Skeletal muscle satellite cell (primary cell): Measurements from ENCODE around the gene SPA17. TPM values are rescaled to one million over a fixed set of nuclear protein-coding genes. Genes with fewer than 3 reads are reported as not detected.

Experiments
- H3K27me3 ChIP-seq: 2 replicates; pipeline ENCODE4 v1.7.0; 2013; ENCODE audit warnings: low read length; ENCODE audit not compliant: control insufficient read depth, insufficient read depth
- H3K36me3 ChIP-seq: 2 replicates; pipeline ENCODE4 v1.7.0; 2013; ENCODE audit warnings: mild to moderate bottlenecking, control low read depth, low read length; ENCODE audit not compliant: insufficient read depth
- H3K4me1 ChIP-seq: 2 replicates; pipeline ENCODE4 v1.7.0; 2013; ENCODE audit warnings: low read length; ENCODE audit not compliant: control insufficient read depth, insufficient read depth
- H3K4me2 ChIP-seq: 2 replicates; pipeline ENCODE4 v1.7.0; 2013; ENCODE audit warnings: mild to moderate bottlenecking, low read length
- H3K4me3 ChIP-seq: 2 replicates; pipeline ENCODE4 v1.7.0; 2013; ENCODE audit warnings: low read length
- H3K9ac ChIP-seq: 2 replicates; pipeline ENCODE4 v1.7.0; 2013; ENCODE audit warnings: mild to moderate bottlenecking, low read depth, low read length, moderate library complexity
- H3K9me3 ChIP-seq: replicated peaks from 2 replicates; pipeline ENCODE4 v1.7.0; 2013; ENCODE audit warnings: mild to moderate bottlenecking, control low read depth, low read length
- total RNA-seq: library from RNA; depleted of rRNA; stranded (reverse); fragments of >200 nt; gene quantifications from 2 replicates; pipeline ENCODE4 v1.2.3, GENCODE V29; 2012; rRNA removed

Gene SPA17
- total RNA-seq = 11.8 and 17.0 TPM in 2 replicates

DNA sequence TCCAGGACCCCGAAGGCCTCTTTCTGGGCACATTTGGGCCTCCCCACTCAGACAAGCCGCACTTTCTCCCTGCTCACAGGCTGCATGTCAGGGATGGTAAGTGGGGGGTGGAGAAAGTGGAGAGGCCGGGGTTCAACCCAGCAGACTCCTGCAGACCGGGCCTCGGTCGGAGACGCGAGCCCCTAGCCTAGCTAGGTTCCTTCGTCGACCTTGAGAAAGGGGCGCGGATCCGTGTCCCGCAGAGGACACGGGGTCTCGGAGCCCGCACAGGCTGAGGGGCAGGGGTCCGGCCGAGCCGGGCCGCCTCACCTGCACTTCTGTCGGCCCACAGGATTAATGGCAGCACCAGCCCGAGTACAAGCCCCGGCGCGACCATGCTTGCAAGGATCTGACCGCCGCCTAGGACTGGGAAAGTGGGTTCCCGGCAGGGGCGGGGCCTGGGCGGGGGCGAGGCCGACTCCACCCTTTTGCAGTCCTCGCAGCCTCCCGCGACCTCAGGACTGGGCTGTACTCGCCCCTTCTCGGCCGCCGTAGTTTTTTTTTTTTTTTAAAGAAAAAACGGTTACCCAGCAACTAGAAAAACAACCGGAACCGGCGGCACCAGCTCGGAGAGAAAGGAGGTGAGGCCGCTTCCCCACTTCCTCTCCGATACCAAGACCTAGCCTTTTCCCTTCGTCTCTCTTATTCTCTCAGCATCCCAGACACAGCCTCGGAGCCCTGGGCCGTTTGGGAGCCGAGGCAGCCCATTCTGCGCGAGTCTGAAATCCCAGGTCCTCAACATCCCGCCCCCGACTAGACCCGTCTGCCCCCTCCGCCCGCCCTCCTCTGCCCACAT is at the start of gene SPA17, which contains the start of gene SIAE:
Gene SPA17, plus strand, starts transcription at position 572 of the 835 bp plus-strand sequence. CDS start 1,361 bp downstream, outside the sequence.
Gene SIAE, minus strand, starts transcription at position 407 of the 835 bp plus-strand sequence. Its CDS starts 31 bp downstream, at position 376.
- Histone ChIP-seq H3K4me1 (peaks cover 22% of the 10 kb centered on the region), H3K36me3 (no peaks in the 10 kb centered on the region), H3K4me3 (peak within 1 kb of the TSS; percentile 91), H3K4me2 (peak within 1 kb of the TSS; percentile 81), H3K27me3 (no peaks in the 10 kb centered on the region), H3K9me3 (no peaks in the 10 kb centered on the region), H3K9ac (peak within 1 kb of the TSS; percentile 94)

DNA sequence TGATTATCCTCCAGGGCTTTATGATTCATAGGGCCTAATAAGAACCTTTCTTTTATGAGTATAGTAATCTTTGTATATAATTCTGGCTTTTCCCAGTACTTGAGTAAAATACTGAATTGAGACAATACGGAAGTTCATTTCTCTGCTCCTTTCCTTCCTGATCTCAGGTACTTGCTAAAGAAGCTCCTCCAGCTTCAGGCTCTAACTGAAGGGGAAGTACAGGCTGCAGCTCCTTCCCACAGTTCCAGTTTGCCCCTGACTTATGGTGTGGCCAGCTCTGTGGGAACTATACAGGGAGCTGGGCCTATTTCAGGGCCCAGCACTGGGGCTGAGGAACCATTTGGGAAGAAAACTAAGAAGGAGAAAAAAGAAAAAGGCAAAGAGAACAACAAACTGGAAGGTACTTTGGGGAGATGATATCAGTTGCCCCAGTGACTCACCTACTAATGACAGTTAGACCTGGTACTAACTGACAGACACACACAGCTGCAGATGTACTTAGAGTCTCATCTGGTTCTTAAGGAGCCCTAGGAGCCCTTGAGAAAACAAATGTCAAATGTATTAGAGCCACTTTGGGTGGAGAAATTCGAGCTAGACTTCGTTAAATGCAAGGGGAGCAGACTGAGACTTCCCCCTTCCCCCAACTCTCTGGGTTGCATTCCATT is 48.1 kb upstream of the SPA17 start:
- Histone ChIP-seq H3K27me3 (no peaks in the 10 kb centered on the region), H3K9ac (no peak overlapping the region), H3K4me3 (no peak overlapping the region), H3K36me3 (peaks cover 47% of the 10 kb centered on the region), H3K4me2 (peak overlapping the region; percentile 42), H3K9me3 (no peaks in the 10 kb centered on the region), H3K4me1 (peaks cover 18% of the 10 kb centered on the region)

DNA sequence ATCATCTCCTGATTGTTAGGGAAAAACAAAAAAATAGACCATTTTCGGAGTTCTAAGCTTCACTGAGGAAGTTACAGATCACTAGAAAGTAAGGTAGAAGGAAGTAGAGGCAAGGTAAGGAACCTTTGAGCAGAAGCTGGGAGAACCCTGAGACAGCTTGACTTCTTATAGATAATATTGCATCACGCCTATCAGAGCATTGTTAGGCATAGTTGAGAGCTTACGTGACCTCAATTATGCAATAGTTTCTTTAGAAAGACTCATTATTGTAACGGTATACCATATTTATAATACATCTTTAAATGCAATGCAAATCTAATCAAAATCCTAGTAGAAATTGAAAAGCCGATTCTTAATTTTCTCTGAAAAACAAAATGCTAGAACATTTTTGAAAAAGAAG is 46.2 kb upstream of the SPA17 start:
- no peaks in the 10 kb centered on the region for H3K9me3 ChIP-seq
- peaks cover 12% of the 10 kb centered on the region for H3K4me1 ChIP-seq
- no peak overlapping the region for H3K4me3 ChIP-seq
- no peak overlapping the region for H3K9ac ChIP-seq
- H3K27me3 ChIP-seq = no peaks in the 10 kb centered on the region
- no peak overlapping the region for H3K4me2 ChIP-seq
- peaks cover 67% of the 10 kb centered on the region for H3K36me3 ChIP-seq

DNA sequence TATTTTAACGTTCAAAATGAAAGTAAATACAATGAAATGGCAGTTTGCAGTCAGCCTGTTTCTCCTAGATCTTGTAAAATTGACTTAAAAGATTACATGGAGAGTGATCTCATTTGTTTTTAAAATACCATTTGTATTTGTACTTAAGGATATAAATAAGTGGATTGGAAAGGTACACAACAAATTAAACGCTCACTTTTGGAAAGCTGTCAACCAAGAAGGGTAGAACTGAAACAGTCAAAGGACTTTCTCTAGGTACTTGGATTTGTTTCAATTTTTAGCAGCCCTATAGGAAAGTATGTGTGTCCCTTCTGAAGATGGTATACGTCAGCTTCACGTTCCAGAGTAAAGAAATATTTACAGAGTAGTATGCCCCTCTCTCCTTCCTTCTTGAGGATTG is 43.7 kb upstream of the SPA17 start:
- Histone ChIP-seq H3K9me3 (no peaks in the 10 kb centered on the region), H3K4me2 (no peak overlapping the region), H3K36me3 (peaks cover 79% of the 10 kb centered on the region)

DNA sequence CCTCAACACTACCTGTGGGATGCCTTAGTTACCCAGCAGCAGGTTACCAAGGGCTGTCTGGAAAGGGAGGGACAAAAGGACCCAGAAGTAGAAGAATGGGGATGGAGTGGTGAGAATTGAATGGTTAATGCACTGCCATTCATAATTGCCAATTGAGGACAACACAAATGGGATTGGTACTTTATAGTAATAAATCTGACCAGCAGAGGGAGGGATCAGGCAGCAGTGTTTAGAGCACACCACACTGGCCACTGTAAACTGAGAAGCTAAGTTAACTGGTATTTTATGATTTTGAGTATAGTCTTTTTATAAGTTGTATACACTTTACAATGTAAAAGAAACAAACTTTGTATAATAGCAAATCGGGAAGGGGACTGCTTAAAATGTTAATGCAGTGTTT is 40.3 kb upstream of the SPA17 start:
- Histone ChIP-seq H3K9me3 (no peaks in the 10 kb centered on the region), H3K4me2 (no peak overlapping the region), H3K4me1 (no peaks in the 10 kb centered on the region), H3K9ac (no peak overlapping the region), H3K27me3 (no peaks in the 10 kb centered on the region), H3K36me3 (peaks cover 75% of the 10 kb centered on the region), H3K4me3 (no peak overlapping the region)

More for the DNA sequence above, 43.7 kb upstream of the SPA17 start:
- H3K4me1 ChIP-seq = peaks cover 7% of the 10 kb centered on the region
- H3K4me3 ChIP-seq = no peak overlapping the region
- H3K9ac ChIP-seq = no peak overlapping the region
- no peaks in the 10 kb centered on the region for H3K27me3 ChIP-seq

DNA sequence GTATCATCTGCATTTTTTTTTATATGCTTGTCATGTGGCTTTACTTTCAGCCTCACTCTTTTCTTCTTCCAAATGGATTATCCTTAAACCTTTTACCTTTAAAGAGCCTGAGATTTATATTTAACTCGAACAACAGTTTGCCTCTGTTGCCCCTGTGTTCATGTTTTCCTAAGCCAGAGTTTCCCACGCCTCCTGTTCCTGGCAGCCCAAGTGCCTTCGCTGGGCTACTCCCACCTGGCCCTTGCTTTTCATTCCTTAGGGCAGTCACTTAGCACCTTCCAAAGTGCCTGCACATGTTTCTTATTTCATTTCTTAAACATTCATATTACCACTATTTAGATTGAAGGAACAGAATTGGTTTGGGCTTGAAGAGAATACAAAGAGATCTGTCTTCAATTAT is 37.8 kb upstream of the SPA17 start:
- H3K9ac ChIP-seq = no peak overlapping the region
- no peak overlapping the region for H3K4me3 ChIP-seq
- H3K27me3 ChIP-seq = no peaks in the 10 kb centered on the region
- no peak overlapping the region for H3K4me2 ChIP-seq
- H3K4me1 ChIP-seq = no peaks in the 10 kb centered on the region
- peaks cover 61% of the 10 kb centered on the region for H3K36me3 ChIP-seq
- no peaks in the 10 kb centered on the region for H3K9me3 ChIP-seq

DNA sequence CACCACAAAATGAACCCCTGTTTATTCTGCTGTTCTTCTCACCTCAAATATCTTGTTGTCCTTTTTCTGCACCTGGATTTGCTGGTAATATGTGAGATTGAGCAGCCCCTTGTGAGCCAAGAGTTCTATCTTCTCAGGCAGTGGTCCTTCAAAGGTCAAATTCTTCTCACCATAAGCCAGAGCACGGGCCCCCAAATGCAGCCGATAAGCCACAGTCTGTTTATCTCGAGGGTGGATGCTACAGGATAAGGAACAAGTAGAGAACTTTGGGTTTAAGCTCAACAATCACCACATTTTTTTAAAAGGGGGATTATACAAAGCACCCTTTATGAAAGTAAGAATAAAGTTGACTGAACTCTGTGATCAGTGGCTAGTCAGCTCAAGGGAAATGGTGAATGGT is 35.2 kb upstream of the SPA17 start:
- H3K36me3 ChIP-seq = peaks cover 36% of the 10 kb centered on the region
- H3K27me3 ChIP-seq = no peaks in the 10 kb centered on the region
- no peak overlapping the region for H3K4me3 ChIP-seq

DNA sequence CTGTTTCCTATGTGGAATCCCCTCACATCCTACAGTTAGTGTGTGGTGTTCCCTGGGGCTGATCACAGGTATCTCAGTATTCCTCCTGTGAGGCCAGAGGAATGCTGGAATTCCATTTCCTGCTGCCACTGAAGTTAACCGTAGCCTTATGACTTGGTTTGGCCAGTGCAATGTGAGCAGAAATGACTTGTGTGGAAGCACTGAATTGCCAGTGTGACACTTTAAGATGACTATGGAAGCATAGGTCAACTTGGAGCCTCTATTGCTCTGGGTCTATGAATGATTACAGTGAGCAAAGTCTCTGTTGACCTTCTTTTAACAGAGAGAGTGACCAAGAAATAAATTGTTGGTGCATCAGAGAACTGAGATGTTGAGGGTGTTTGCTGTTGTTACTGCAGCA is 34.5 kb upstream of the SPA17 start:
- Histone ChIP-seq H3K4me3 (no peak overlapping the region), H3K36me3 (peaks cover 32% of the 10 kb centered on the region), H3K4me1 (peaks cover 14% of the 10 kb centered on the region), H3K27me3 (no peaks in the 10 kb centered on the region), H3K9ac (no peak overlapping the region), H3K4me2 (no peak overlapping the region), H3K9me3 (no peaks in the 10 kb centered on the region)

More for the DNA sequence above, 35.2 kb upstream of the SPA17 start:
- Histone ChIP-seq H3K4me1 (peaks cover 9% of the 10 kb centered on the region), H3K9me3 (no peaks in the 10 kb centered on the region), H3K4me2 (no peak overlapping the region), H3K9ac (no peak overlapping the region)

DNA sequence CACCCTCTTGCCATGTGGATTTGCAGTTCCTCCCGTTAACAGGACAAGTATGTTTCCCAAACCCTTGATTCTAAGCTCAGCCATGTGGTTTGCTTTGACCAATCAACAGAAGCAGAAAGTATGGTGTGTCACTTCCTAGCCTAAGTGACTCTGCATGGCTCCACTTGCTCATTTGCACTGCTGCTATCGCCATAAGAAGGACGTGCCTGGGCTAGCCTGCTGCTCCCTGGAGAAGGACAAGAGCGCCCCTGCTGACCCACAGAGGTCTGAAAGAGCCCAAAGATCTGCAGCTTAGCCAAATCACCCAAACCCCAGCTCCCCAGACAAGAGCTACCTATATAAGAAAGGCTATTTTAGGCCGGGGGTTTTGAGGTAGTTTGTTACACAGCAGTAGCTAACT is 33.0 kb upstream of the SPA17 start:
- Histone ChIP-seq H3K4me1 (peaks cover 19% of the 10 kb centered on the region), H3K4me2 (no peak overlapping the region), H3K27me3 (no peaks in the 10 kb centered on the region), H3K9ac (no peak overlapping the region), H3K36me3 (peaks cover 24% of the 10 kb centered on the region), H3K9me3 (no peaks in the 10 kb centered on the region), H3K4me3 (no peak overlapping the region)

DNA sequence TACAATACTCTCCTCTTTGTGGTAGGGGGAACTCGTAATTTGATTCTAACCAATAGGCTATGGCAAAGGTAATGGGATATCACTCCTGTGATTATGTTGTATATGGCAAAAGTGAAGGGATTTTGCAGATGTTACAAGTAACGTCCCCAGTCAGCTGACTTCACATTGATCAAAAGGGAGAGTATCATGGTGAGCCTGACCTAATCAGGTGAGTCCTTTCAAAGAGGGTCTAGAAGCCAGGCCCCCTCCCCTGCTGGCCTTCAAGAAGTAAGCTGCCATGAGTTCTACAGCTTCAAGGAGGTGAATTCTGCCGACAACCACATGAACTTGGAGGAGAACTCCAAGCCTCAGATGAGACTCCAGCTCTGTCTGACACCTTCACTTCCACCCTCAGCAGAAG is 31.1 kb upstream of the SPA17 start:
- Histone ChIP-seq H3K9ac (no peak overlapping the region), H3K27me3 (no peaks in the 10 kb centered on the region), H3K4me1 (peaks cover 19% of the 10 kb centered on the region), H3K9me3 (no peaks in the 10 kb centered on the region), H3K4me2 (no peak overlapping the region), H3K36me3 (peaks cover 11% of the 10 kb centered on the region), H3K4me3 (no peak overlapping the region)

DNA sequence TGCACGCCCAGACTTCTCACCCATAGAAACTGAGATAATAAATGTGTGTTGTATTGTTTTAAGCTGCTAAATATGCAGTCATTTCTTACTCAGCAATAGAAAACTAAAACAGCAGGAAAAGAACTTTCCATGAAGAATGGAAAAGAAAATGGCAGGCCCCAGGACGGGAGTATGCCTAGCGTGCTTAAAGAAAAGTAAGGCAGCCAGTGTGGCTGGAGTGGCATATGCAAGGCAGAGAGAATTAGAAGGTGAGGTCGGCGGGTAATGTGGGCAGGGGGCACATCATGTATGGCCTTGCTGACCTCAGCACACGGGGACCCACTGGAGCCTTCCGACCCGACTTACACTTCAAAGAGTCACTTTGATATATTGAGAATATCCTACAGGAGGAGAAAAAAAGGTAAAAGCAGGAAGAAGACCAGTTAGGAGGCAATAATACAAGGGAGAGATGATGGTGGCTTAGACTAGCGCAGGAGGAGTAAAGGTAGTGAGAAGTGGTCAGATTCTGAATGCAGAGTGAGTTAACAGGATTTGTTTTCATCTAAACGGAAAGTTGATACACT is 30.6 kb upstream of the SPA17 start:
- Histone ChIP-seq H3K36me3 (peaks cover 6% of the 10 kb centered on the region), H3K4me2 (peak overlapping the region; percentile 64), H3K4me3 (no peak overlapping the region), H3K9me3 (no peaks in the 10 kb centered on the region), H3K9ac (no peak overlapping the region), H3K4me1 (peaks cover 19% of the 10 kb centered on the region), H3K27me3 (no peaks in the 10 kb centered on the region)
